HFFc6 (cell line): ENCODE measurements around the gene METTL4. TPM values are rescaled to one million over a fixed set of nuclear protein-coding genes. Genes with fewer than 3 reads are reported as not detected.
A peak's percentile ranks its signal among the peaks of the same experiment; 100 is the strongest.

ENCODE experiments used
- DNase-seq: peaks from one replicate; pipeline ENCODE4 v3.0.0-alpha.2; 2018
- H3K27ac Mint-ChIP-seq: 2 replicates; pipeline ENCODE4 v1.8.0; 2020; ENCODE audit warnings: mild to moderate bottlenecking, mixed read lengths
- H3K27me3 Mint-ChIP-seq: 2 replicates; pipeline ENCODE4 v1.8.0; 2021; ENCODE audit warnings: mild to moderate bottlenecking, moderate library complexity, mixed read lengths; ENCODE audit not compliant: insufficient read depth
- H3K36me3 Mint-ChIP-seq: 2 replicates; pipeline ENCODE4 v1.8.0; 2021; ENCODE audit warnings: low read depth, mixed read lengths
- H3K4me1 Mint-ChIP-seq: 2 replicates; pipeline ENCODE4 v1.8.0; 2020; ENCODE audit warnings: low read depth, mixed read lengths
- H3K4me3 Mint-ChIP-seq: 2 replicates; pipeline ENCODE4 v1.8.0; 2020; ENCODE audit warnings: mild to moderate bottlenecking, moderate library complexity, mixed read lengths
- H3K9me3 Mint-ChIP-seq: 2 replicates; pipeline ENCODE4 v1.8.0; 2020; ENCODE audit warnings: mild to moderate bottlenecking, mixed read lengths
- CTCF ChIP-seq: fragments of 200-600 bp; sonication (generic); IDR thresholded peaks from 2 replicates; pipeline ENCODE4 v1.5.0; 2021; ENCODE audit warnings: antibody characterized with exemption, mild to moderate bottlenecking
- total RNA-seq, 6 experiments: library from RNA; stranded (reverse); fragmentation: NEBNext Ultra II Directional; extraction: Animal tissue kit (Norgen Biotek cat#: 25700); gene quantifications; 2 replicates in 1 of 6; 3 replicates in 5 of 6; pipeline ENCODE4 v1.2.3, GENCODE V29; 2021

Gene METTL4
- total RNA-seq, 6 experiments from 2014 or later = 6.3 to 9.4 (median 9.0) TPM

GRCh38 chr18:2572171-2572569, 865 bp upstream of the METTL4 start:
- TF ChIP-seq CTCF = no peak
- no peak for DNase-seq
- Mint-ChIP-seq H3K9me3 (no peaks in the 10 kb centered on the region), H3K4me3 (peak overlapping the region; percentile 99), H3K27me3 (no peaks in the 10 kb centered on the region; the same call in 1 of the 2 replicates), H3K36me3 (no peaks in the 10 kb centered on the region; the same call in 1 of the 2 replicates), H3K27ac (peak overlapping the region; percentile 99), H3K4me1 (peaks cover 55% of the 10 kb centered on the region)

GRCh38 chr18:2570772-2571199, 519 bp downstream of the METTL4 start:
- peak overlapping the region; percentile 99 for H3K4me3 Mint-ChIP-seq
- DNase-seq = peak; percentile 73
- H3K4me1 Mint-ChIP-seq = peaks cover 55% of the 10 kb centered on the region
- H3K27me3 Mint-ChIP-seq = no peaks in the 10 kb centered on the region; the same call in 1 of the 2 replicates
- H3K27ac Mint-ChIP-seq = peak overlapping the region; percentile 99
- H3K36me3 Mint-ChIP-seq = peaks cover 4% of the 10 kb centered on the region
- no peaks in the 10 kb centered on the region for H3K9me3 Mint-ChIP-seq
- 0 out of 2 replicates have a peak, but pooled peaks have one; percentile 21 for TF ChIP-seq CTCF

- Mint-ChIP-seq H3K27ac (peak overlapping the region; percentile 27), H3K36me3 (peaks cover 4% of the 10 kb centered on the region), H3K4me3 (peak overlapping the region; percentile 99), H3K9me3 (no peaks in the 10 kb centered on the region), H3K27me3 (no peaks in the 10 kb centered on the region; the same call in 1 of the 2 replicates), H3K4me1 (peaks cover 52% of the 10 kb centered on the region)
- no peak for DNase-seq
- no peak for TF ChIP-seq CTCF
Measured at GRCh38 chr18:2569338-2570207, 1.7 kb downstream of the METTL4 start.

- no peak for TF ChIP-seq CTCF
- H3K4me3 Mint-ChIP-seq = no peak overlapping the region
- H3K27ac Mint-ChIP-seq = no peak overlapping the region
- no peak for DNase-seq
- no peaks in the 10 kb centered on the region; the same call in 1 of the 2 replicates for H3K27me3 Mint-ChIP-seq
- peaks cover 4% of the 10 kb centered on the region for H3K36me3 Mint-ChIP-seq
- H3K4me1 Mint-ChIP-seq = peaks cover 43% of the 10 kb centered on the region
- H3K9me3 Mint-ChIP-seq = no peaks in the 10 kb centered on the region
Measured at GRCh38 chr18:2568605-2569004, 2.7 kb downstream of the METTL4 start.

- no peak for DNase-seq
- H3K27me3 Mint-ChIP-seq = no peaks in the 10 kb centered on the region; the same call in 1 of the 2 replicates
- H3K4me1 Mint-ChIP-seq = peaks cover 40% of the 10 kb centered on the region
- TF ChIP-seq CTCF = no peak
- no peak overlapping the region for H3K4me3 Mint-ChIP-seq
- no peaks in the 10 kb centered on the region for H3K9me3 Mint-ChIP-seq
- H3K36me3 Mint-ChIP-seq = peaks cover 4% of the 10 kb centered on the region
- no peak overlapping the region for H3K27ac Mint-ChIP-seq
Measured at GRCh38 chr18:2568129-2568528, 3.2 kb downstream of the METTL4 start.
